Gastrocnemius medialis (tissue), 4 donors: ENCODE data around the gene GC.

Experiments used
- POLR2A ChIP-seq, 2 donors: fragments of 450-650 bp; IDR thresholded peaks; one replicate each; pipeline ENCODE4 v1.6.1; 2017; ENCODE audit warnings: antibody characterized with exemption in 2 of 2, mild to moderate bottlenecking in 2 of 2, moderate library complexity in 2 of 2
- TF ChIP-seq, protein P1 (sequence below), 5 experiments: fragments of 450-650 bp in 3 of 5; fragments of 200-600 bp in 2 of 5; sonication (generic) in 2 of 5; IDR thresholded peaks in 4 of 5; conservative IDR thresholded peaks in 1 of 5; 1 replicate in 4 of 5; 2 replicates in 1 of 5; pipeline ENCODE4 v1.5.1; 2016 to 2019; ENCODE audit warnings: antibody characterized with exemption in 5 of 5, mild to moderate bottlenecking in 3 of 5, moderate library complexity in 3 of 5

DNA sequence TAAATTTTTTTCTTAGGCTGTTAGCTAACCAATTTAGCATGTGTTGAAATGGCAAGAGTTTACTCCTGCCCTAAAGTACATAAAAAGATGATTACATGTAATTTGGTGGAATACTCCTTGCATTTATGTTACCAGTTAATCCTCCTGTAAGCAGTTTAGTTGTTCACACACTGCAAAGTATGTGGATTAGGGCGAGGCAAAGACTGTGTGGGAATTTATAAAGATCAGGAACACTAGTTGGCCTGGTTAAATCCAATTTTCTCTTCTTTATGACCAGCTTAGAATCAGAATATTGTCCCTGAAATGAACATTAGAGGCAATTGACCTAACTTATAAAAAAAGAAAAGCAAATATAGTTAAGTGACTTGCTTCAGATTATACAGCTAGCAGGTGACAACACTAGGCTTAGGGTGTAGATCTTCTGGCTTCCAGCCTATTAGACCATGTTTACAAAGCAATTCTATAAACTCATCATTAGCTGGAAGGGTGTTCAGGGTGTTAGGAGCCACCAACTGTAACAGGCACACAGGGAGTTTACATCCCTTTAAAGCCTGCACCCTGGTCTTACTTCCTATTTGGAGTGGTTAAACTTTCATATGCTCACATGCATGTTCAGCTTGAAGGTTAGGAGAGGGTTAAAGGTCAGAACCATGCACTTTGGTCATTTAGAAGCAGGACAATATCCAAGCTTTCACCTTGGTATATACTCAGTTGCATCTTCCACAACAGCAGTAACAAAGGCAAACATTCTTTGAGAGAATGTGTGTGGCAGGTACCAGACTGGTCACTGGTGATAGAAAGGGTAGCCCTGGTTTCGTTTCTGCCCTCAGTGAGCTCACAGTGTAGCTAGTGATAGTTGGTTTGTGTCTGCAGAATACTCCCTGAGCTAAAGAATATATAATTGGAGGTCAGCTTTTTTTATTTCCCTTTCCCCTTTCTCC, 72.6 kb downstream of the GC start:
- TF ChIP-seq POLR2A (IDR thresholded peaks at IDR 0.05): no peak
- TF ChIP-seq, protein P1, sequence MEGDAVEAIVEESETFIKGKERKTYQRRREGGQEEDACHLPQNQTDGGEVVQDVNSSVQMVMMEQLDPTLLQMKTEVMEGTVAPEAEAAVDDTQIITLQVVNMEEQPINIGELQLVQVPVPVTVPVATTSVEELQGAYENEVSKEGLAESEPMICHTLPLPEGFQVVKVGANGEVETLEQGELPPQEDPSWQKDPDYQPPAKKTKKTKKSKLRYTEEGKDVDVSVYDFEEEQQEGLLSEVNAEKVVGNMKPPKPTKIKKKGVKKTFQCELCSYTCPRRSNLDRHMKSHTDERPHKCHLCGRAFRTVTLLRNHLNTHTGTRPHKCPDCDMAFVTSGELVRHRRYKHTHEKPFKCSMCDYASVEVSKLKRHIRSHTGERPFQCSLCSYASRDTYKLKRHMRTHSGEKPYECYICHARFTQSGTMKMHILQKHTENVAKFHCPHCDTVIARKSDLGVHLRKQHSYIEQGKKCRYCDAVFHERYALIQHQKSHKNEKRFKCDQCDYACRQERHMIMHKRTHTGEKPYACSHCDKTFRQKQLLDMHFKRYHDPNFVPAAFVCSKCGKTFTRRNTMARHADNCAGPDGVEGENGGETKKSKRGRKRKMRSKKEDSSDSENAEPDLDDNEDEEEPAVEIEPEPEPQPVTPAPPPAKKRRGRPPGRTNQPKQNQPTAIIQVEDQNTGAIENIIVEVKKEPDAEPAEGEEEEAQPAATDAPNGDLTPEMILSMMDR (IDR thresholded peaks at IDR 0.05 in 4 of 5, conservative IDR thresholded peaks at IDR 0.05 in 1 of 5): no peak
